Chondrocyte (in vitro differentiated cells): ENCODE measurements around the gene SUGCT. TPM values are rescaled to one million over a fixed set of nuclear protein-coding genes. Genes with fewer than 3 reads are reported as not detected.
A peak's percentile ranks its signal among the peaks of the same experiment; 100 is the strongest.

ENCODE experiments used
- DNase-seq: peaks from one replicate; pipeline ENCODE4 v3.0.0; 2021; ENCODE audit warnings: mixed read lengths, low spot score
- H3K27ac Mint-ChIP-seq: one replicate; pipeline ENCODE4 v1.8.0; 2021; ENCODE audit warnings: mild to moderate bottlenecking, moderate library complexity, mixed read lengths; ENCODE audit not compliant: unreplicated experiment
- H3K27me3 Mint-ChIP-seq: 2 replicates; pipeline ENCODE4 v1.8.0; 2021; ENCODE audit warnings: low read depth, mixed read lengths
- H3K36me3 Mint-ChIP-seq: 2 replicates; pipeline ENCODE4 v1.8.0; 2021; ENCODE audit warnings: low read depth, mixed read lengths
- H3K4me1 Mint-ChIP-seq: 2 replicates; pipeline ENCODE4 v1.8.0; 2021; ENCODE audit warnings: low read depth, mild to moderate bottlenecking, mixed read lengths
- H3K4me3 Mint-ChIP-seq: one replicate; pipeline ENCODE4 v1.8.0; 2021; ENCODE audit warnings: mild to moderate bottlenecking, moderate library complexity, mixed read lengths; ENCODE audit not compliant: unreplicated experiment
- H3K9me3 Mint-ChIP-seq: 2 replicates; pipeline ENCODE4 v1.8.0; 2021; ENCODE audit warnings: low read depth, mixed read lengths
- total RNA-seq: library from RNA; stranded (reverse); gene quantifications from 3 replicates; pipeline ENCODE4 v1.2.1, GENCODE V29; 2021
- TF ChIP-seq, protein P1 (sequence below): fragments of 200-600 bp; sonication (generic); IDR thresholded peaks from 2 replicates; pipeline ENCODE4 v1.5.0; 2021; ENCODE audit warnings: antibody characterized with exemption, mild to moderate bottlenecking, moderate library complexity

The SUGCT gene
- total RNA-seq, 1 donor from 2014 or later: 34.4 TPM

DNA sequence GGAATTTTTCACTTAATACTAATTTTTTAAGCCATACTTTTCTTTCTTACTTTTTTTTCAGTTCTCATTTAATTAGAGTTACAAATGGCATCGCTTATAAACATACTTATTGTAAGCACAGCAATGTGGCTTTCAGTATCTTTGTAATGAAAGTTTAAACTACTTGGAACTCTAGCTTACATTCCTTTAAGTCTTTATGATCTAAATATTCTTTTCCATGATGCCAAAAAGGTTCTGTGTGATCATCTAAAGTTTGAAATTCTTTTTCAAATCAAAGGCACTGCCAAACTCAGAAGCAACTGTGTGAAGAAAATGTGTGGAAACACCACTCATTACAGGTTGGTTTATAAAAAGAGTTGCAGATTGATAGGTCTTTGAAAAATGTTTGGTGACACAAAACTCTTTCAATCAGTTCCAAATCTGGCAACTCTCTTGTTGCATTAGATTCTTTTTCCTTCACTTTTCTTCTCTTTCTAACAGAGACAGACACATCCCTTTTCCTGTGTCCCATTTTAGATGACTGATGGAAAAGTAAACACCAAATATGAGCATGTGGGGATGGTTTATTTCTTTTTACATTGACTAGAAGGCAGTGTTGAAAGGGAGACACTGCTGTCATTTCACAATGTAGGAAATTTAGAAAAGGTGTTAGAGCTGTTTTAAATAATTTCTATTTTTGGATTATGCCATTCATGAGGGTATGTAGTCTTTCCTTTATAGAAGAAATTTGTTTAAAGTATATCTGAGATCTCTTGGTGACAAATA, 392.3 kb downstream of the SUGCT start:
- Mint-ChIP-seq H3K27ac (peak overlapping the region; percentile 84), H3K4me1 (peaks cover 65% of the 10 kb centered on the region), H3K36me3 (peaks cover 5% of the 10 kb centered on the region), H3K27me3 (no peaks in the 10 kb centered on the region), H3K4me3 (peak overlapping the region; percentile 14), H3K9me3 (peaks cover 18% of the 10 kb centered on the region)
- TF ChIP-seq, protein P1, sequence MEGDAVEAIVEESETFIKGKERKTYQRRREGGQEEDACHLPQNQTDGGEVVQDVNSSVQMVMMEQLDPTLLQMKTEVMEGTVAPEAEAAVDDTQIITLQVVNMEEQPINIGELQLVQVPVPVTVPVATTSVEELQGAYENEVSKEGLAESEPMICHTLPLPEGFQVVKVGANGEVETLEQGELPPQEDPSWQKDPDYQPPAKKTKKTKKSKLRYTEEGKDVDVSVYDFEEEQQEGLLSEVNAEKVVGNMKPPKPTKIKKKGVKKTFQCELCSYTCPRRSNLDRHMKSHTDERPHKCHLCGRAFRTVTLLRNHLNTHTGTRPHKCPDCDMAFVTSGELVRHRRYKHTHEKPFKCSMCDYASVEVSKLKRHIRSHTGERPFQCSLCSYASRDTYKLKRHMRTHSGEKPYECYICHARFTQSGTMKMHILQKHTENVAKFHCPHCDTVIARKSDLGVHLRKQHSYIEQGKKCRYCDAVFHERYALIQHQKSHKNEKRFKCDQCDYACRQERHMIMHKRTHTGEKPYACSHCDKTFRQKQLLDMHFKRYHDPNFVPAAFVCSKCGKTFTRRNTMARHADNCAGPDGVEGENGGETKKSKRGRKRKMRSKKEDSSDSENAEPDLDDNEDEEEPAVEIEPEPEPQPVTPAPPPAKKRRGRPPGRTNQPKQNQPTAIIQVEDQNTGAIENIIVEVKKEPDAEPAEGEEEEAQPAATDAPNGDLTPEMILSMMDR: no peak
- DNase-seq: no peak

- TF ChIP-seq, protein P1: peak; percentile 69
- H3K4me3 Mint-ChIP-seq: no peak overlapping the region
- peak overlapping the region; percentile 84 for H3K27ac Mint-ChIP-seq
Observed at GRCh38 chr7:40527723-40528122, 392.9 kb downstream of the SUGCT start.

GRCh38 chr7:40530292-40530691, 395.5 kb downstream of the SUGCT start:
- DNase-seq: no peak
- TF ChIP-seq, protein P1: no peak
- no peak overlapping the region for H3K27ac Mint-ChIP-seq
- H3K36me3 Mint-ChIP-seq: peaks cover 2% of the 10 kb centered on the region
- H3K4me3 Mint-ChIP-seq: no peak overlapping the region
- no peaks in the 10 kb centered on the region for H3K27me3 Mint-ChIP-seq
- H3K9me3 Mint-ChIP-seq: peaks cover 11% of the 10 kb centered on the region
- H3K4me1 Mint-ChIP-seq: peaks cover 66% of the 10 kb centered on the region

More at GRCh38 chr7:40527723-40528122, 392.9 kb downstream of the SUGCT start:
- Mint-ChIP-seq H3K27me3 (no peaks in the 10 kb centered on the region), H3K9me3 (peaks cover 20% of the 10 kb centered on the region), H3K36me3 (peaks cover 5% of the 10 kb centered on the region), H3K4me1 (peaks cover 70% of the 10 kb centered on the region)
- DNase-seq: no peak

DNA sequence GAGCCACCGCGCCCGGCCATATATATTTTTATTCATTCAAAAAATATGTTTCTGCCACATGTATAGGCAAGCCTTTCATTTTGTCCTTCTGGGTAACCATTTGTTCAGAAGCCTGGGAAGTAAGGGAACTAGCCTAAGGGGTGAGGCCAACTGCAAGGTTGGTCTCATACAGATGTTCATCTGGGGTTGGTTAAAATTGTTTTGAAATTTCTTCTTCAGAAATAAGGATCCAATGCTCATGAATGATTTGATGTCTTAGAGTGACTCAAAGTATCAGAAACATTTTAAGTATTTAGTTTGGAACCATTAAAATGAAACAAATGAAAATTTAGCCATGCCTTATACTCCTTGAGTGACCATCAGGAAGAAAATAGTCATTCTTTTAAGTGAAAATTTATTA, 397.2 kb downstream of the SUGCT start:
- no peaks in the 10 kb centered on the region for H3K27me3 Mint-ChIP-seq
- H3K4me1 Mint-ChIP-seq: peaks cover 62% of the 10 kb centered on the region
- no peak overlapping the region for H3K27ac Mint-ChIP-seq
- TF ChIP-seq, protein P1: no peak
- peaks cover 8% of the 10 kb centered on the region for H3K36me3 Mint-ChIP-seq
- no peak overlapping the region for H3K4me3 Mint-ChIP-seq
- peaks cover 11% of the 10 kb centered on the region for H3K9me3 Mint-ChIP-seq
- no peak for DNase-seq

DNA sequence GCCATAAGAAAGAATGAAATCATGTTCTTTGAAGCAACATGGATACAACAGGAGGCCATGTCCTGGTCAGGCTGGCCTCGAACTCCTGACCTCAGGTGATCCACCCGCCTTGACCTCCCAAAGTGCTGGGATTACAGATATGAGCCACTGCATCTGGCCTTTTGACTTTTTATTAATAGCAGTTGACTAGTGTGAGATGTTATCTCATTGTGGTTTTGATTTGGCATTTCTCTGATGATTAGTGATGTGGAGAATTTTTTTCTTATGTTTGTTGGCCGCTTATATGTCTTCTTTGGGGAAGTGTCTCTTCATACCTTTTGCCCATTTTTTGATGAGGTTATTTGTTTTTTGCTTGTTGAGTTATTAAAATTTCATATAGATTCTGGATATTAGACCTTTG, 400.9 kb downstream of the SUGCT start:
- H3K27ac Mint-ChIP-seq: peak overlapping the region; percentile 46
- TF ChIP-seq, protein P1: no peak
- H3K4me3 Mint-ChIP-seq: no peak overlapping the region
- peaks cover 52% of the 10 kb centered on the region for H3K4me1 Mint-ChIP-seq
- H3K9me3 Mint-ChIP-seq: peaks cover 6% of the 10 kb centered on the region
- peaks cover 10% of the 10 kb centered on the region for H3K36me3 Mint-ChIP-seq
- no peak for DNase-seq
- H3K27me3 Mint-ChIP-seq: no peaks in the 10 kb centered on the region
